Right lobe of liver (tissue), 4 donors: ENCODE measurements around the gene PPIL1.

Source experiments
- CTCF ChIP-seq, 4 donors: fragments of 200-600 bp in 3 of 4; fragments of 450-650 bp in 1 of 4; IDR thresholded peaks; one replicate each; pipeline versions ENCODE4 v1.5.1 to v1.8.0; 2016 to 2022; ENCODE audit warnings: antibody characterized with exemption in 4 of 4, mild to moderate bottlenecking in 2 of 4
- POLR2A ChIP-seq: fragments of 450-650 bp; IDR thresholded peaks from one replicate; pipeline ENCODE4 v1.6.1; 2017; ENCODE audit warnings: antibody characterized with exemption, mild to moderate bottlenecking
- donor health status: DM: no; HTN: no; CAD: no.
- donor health status: DM: no; HTN: no; CAD: no.
- donor health status: DM: no; HTN: yes; CAD: no.

GRCh38 chr6:36813526-36813925, 61.1 kb downstream of the PPIL1 start:
- TF ChIP-seq CTCF (IDR thresholded peaks at IDR 0.05), result no peak
- no peak for TF ChIP-seq POLR2A
